Non-pigmented ciliary epithelial cell (primary cell): ENCODE results near the gene OPN5.
A peak's percentile ranks its signal among the peaks of the same experiment; 100 is the strongest.
"Not testable (repeated sequence)": the region's sequence is repeated elsewhere in the genome, so short reads cannot be mapped to it uniquely, and the experiment has no call there.

Experiments
- DNase-seq: peaks from one replicate; pipeline ENCODE4 v3.0.0-alpha.2; 2010; ENCODE audit warnings: low read depth

OPN5 gene, protein sequence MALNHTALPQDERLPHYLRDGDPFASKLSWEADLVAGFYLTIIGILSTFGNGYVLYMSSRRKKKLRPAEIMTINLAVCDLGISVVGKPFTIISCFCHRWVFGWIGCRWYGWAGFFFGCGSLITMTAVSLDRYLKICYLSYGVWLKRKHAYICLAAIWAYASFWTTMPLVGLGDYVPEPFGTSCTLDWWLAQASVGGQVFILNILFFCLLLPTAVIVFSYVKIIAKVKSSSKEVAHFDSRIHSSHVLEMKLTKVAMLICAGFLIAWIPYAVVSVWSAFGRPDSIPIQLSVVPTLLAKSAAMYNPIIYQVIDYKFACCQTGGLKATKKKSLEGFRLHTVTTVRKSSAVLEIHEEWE

GRCh38 chr6:47781732-47782131 is at the start of gene OPN5:
Gene OPN5, plus strand, starts transcription at chr6:47782032. Its CDS starts 35 bp downstream, at chr6:47782067.
- no peak for DNase-seq

- DNase-seq, result no peak
Observed at GRCh38 chr6:47733879-47734558, 47.8 kb upstream of the OPN5 start.

- DNase-seq, result no peak
Observed at GRCh38 chr6:47734831-47735481, 46.9 kb upstream of the OPN5 start.

DNA sequence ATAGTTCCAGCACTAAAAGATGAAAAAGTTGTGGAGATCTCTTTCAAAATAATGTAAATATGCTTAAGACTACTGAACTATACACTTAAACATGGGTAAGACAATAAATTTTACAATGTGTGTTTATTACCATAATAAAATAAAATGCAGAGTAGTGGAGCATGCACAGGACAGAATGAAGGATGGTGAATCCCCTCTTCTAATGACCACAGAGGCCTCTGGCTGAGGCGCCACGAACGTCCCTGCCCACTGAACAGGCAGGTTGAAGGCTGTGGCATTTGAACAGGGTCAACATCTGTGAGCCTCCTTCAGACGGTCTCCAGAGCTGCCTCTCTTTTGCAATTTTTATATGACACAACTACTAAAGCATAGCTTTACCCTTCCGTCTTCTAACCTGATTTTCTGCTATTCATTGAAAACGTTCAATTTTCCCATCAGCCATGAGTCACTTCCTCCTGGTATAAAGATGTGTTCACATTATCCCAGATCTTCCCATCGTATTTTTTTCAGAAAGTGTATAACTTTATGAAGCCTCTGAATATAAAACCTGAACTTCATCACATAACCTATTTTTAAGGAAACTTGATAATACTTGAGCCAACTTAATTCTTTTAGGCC is 45.6 kb upstream of the OPN5 start:
- no peak for DNase-seq

GRCh38 chr6:47737406-47737805 is 44.4 kb upstream of the OPN5 start:
- DNase-seq, result no peak

GRCh38 chr6:47740714-47741113 is 41.1 kb upstream of the OPN5 start:
- DNase-seq, result no peak

- DNase-seq, result no peak
Observed at GRCh38 chr6:47741807-47742206, 40.0 kb upstream of the OPN5 start.

GRCh38 chr6:47743744-47744143 is 38.1 kb upstream of the OPN5 start:
- no peak for DNase-seq

GRCh38 chr6:47745269-47745668 is 36.6 kb upstream of the OPN5 start:
- DNase-seq, result not testable (repeated sequence)

- no peak for DNase-seq
Observed at GRCh38 chr6:47749757-47750156, 32.1 kb upstream of the OPN5 start.

GRCh38 chr6:47752801-47753200 is 29.0 kb upstream of the OPN5 start:
- DNase-seq, result no peak

- DNase-seq, result no peak
Observed at GRCh38 chr6:47759364-47759763, 22.5 kb upstream of the OPN5 start.

- no peak for DNase-seq
Observed at GRCh38 chr6:47762502-47762901, 19.3 kb upstream of the OPN5 start.

DNA sequence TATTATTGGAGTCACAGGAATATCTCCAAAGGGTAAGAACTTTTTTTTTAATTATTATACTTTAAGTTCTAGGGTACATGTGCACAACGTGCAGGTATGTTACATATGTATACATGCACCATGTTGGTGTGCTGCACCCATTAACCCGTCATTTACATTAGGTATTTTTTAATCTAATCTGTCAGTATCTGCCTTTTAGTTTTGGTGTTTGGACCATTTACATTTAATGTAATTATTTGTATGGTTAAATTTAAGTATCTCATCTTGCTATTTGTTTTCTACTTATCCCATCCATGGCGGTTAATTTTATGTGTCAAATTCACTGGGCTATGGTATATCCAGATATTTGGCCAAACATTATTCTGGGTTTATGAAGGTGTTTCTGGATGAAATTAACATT is 15.4 kb upstream of the OPN5 start:
- DNase-seq, result no peak

DNA sequence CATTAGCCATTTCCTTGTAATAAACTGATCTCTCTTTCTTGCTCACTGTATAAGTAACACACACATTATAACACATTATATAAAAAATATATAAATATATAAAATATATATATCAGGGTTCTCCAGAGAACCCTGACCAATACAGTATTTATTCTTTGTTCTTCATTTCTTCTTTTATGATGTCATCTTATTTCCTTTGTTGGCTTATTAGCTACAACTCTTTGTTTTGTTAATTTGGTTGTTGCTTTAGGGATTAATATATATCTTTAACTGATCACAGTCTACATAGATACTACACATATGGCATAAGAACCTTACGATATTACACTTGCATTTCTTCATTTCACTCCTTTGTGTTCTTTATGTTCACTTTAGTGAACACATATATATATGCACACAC is 14.7 kb upstream of the OPN5 start:
- no peak for DNase-seq

GRCh38 chr6:47769982-47770381 is 11.8 kb upstream of the OPN5 start:
- DNase-seq, result no peak

DNA sequence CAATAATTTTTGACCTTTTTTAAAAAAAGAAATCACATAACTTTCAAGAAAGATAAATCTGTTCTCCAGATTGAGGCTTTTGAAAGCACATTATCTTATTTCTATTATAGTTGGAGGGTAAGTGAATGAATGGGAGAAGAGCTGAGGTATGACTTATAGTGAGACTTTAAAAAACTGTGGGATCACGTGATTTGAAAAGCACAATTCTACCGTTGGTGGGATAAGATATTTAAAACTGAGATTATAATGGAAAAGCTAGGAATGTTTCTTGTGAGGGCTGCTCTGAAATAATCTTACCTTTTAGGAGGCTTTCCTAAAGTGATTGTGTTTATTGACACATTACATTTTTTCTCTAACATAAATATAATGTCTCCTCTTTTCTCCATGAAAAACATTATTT is 9.5 kb upstream of the OPN5 start:
- DNase-seq, result no peak

- no peak for DNase-seq
Observed at GRCh38 chr6:47773005-47773404, 8.8 kb upstream of the OPN5 start.

DNA sequence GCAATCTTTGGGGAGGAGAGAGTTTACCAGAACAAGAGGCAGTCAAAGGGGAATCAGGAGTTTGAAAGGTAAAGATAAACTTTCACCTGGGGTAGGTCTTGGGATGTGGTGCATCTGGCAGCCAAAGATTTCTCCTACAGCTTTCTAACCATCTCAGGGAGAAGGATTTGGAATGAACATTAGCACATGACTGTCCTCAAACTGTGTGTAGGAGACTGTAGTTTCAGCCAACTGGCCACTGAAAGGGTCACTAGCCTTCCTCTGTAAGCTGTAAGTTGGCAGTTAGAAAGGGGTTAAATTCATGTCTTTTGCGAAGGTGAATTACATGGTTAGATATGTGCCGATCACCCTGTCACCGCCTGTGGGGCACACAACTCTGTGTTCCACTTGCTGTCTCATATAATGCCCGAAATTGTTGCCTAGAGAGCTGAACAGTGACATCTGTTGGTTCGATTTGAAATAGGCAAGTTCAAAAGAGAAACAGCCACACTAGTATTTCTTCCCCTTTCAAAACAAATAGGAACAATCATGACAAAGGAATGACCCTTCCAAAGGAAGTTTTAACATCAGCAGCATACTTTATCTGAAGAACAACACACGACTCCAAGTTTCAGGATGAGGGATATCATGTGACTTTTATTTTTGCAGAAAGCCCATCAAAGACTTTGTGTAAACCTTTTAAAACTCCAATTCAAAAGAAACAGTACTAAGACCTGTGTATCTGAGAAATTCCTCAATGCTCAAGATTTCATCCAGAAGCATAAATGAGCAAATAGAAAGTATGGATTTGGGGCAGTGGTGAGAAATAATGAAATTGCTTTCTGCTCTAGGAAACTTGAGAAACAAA is 1.1 kb upstream of the OPN5 start:
- peak; percentile 44 for DNase-seq

DNA sequence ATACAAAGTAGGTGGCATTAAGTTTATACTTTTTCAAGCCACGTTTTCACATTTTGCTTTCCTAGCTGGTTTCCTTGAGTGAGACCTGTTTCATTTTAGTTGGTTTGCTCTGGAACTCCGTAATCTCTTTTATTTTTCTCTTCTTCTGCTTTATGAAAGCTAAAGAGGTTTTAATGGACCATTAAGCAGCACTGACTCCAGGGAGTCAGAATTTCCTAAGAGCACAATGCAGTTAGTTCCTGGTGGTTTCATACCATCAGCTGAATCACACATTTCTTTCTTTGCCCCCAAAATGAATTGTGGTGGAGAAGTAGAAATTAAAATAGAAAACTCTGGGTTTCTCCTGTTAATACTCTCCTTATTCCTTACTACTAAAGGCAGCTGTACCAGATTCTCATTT is 3.4 kb downstream of the OPN5 start:
- DNase-seq, result no peak

DNA sequence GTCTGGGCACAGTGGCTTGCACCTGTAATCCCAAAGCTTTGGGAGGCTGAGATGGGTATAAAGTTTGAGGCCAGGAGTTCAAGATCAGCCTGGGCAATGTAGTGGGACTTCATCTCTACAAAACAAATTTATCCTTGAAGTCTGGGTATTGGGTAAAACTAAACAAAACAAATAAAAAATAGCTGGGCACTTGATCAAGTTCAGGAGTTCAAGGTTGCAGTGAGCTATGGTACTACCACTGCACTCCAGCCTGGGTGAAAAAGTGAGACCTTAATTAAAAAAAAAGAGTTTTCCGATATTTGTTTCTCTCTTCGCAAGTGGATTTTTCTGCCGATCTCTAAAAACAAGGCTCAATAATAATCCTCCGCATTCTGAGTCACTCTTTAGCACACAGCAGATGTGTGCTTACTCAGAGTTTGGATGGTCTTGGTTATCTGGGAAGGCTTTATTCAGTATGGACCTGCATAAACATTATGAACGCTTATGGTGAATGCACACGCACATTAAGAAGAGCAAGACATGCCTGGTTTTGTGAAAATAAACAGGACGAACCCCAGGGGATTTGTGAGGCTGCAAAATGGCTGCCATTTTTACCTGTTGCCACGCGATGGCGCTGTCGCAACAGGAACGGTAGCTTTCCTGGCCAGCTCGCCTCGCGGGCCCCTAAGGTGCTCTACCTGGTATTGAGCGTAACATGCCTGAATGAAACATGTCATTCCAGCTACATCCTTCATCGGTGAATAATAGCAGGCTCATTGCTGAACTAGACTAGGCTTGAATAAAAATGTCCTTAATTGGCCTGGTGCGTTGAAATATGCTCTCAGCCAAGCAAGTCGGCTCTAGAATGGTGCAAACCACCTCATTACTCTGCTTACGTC is 6.0 kb downstream of the OPN5 start:
- peak; percentile 28 for DNase-seq
